ENCODE results near the gene TBC1D12.

Gene TBC1D12

DNA sequence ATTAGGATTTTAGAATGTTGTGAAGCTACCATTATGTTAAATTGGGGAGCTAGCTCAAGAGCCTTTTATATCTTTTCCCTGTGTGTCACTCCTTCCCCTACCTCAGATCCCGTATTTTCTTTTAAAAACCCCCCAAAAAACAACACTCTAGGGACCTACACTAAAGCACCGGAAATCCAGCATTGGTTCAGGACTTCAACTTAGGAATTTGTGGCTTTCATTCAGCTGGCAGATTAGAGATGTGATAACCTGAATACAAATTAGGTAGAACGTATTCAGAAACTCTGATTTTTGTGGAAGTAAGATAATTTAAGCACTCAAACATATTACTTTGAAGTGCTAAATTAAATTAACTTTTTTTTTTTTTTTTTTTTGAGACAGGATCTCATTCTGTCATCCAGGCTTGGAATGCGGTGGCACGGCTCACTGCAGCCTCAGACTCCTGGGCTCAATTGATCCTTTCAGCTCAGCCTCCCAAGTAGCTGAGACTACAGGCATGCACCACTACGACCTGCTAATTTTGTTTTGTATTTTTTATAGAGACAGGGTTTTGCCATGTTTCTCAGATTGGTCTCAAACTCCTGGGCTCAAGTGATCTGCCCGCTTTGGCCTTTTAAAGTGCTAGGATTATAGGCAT lies 6.8 kb downstream of the TBC1D12 start:
- DNase-seq, result no peak

DNA sequence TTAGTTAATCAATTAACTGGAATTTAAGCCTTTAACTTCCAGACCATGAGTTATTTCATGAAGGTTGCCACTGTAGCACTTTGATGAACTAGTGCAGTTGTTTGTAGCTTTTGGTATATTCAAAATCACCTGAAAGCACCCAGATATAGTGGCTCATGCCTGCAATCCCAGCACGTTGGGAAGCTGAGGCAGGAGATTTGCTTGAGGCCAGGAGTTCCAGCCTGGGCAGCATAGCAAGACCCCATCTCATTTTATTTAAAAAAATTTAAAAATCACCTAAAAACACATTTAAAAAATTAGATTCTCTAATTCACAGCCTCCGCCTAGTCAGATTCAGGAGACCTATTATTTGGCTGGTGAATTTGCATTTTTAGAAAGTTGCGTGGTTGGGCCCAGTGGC lies 9.0 kb downstream of the TBC1D12 start:
- no peak for DNase-seq

DNA sequence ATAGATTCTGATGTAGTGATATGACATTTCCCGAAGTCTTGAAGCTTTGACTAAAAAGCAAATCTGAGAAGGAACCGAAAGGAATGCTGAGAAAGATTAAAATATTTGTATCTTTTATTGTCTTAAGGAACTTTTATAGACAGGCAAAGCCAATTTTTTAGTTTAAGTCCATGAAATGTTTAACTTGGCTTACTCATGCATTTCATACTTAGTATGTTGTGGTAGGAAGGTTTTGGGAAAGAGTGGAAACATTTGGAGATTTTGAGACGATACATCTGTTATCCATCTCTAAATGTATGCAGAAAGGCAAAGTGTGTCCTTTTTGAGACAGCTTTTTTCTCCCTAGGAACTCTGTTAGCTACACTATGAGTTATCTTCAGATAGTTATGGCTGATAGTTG lies 10.1 kb downstream of the TBC1D12 start:
- no peak for DNase-seq

DNA sequence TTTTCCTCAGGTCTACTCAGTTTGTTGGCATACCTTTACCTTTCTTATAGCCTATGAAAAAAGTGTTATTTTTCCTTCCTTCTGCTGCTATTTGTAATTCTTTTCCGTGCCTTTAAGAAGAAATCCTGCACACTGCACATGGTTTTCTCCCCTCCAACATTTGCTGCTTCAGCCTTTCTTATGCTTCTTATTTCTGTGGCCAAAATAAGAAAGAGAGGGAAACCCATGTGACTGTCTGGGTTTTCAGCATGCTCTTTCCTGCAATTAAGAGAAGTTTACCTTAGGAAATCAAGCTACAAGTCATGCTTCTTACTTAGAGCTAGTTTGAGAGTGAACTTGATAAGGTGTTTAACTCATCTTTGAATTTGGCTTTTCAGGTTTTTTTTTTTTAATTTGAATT lies 11.0 kb downstream of the TBC1D12 start:
- no peak for DNase-seq

- DNase-seq, result no peak
Observed at GRCh38 chr10:94416896-94417295, 14.6 kb downstream of the TBC1D12 start.

GRCh38 chr10:94417321-94417720 lies 15.0 kb downstream of the TBC1D12 start:
- no peak for DNase-seq

- no peak for DNase-seq
Observed at GRCh38 chr10:94420516-94420915, 18.2 kb downstream of the TBC1D12 start.

DNA sequence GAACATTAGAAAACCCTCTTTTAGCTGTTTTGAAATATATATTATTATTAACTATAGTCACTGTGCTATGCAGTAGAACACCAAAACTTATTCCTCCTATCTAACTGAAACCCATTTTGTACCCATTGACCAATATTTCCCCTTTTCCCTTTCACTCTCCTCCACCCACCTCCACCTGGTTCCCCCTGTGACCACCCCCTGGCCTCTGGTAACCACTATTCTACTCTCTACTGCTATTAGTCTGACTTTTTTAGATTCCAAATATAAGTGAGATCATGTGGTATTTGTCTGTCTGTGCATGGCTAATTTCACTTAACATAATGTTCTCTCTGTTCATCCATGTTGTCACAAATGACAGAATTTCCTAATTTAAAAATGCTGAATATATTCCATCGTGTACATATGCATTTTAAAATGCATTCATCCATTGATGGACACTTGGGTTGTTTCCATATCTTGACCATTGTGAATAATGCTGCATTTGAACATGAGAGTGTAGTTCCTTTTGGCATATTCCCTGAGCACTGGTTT lies 18.7 kb downstream of the TBC1D12 start:
- no peak for DNase-seq

DNA sequence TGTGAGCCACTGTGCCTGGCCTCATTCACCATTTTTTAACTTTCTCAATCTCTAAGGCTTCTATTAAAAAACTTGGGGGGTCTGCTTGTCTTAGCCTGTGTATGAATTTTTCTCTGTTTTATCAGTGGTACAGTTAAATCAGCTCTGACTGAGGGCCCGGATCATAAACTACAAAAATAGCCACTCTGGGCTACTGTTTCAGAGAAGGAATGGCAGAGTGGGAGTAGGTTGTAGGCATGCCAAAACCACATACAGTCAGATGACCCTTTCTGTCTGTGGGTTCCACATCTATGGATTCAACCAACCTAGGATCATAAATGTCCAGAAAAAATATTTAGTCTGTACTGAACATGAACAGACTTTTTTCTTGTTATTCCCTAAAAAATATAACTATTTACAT lies 21.3 kb downstream of the TBC1D12 start:
- no peak for DNase-seq

DNA sequence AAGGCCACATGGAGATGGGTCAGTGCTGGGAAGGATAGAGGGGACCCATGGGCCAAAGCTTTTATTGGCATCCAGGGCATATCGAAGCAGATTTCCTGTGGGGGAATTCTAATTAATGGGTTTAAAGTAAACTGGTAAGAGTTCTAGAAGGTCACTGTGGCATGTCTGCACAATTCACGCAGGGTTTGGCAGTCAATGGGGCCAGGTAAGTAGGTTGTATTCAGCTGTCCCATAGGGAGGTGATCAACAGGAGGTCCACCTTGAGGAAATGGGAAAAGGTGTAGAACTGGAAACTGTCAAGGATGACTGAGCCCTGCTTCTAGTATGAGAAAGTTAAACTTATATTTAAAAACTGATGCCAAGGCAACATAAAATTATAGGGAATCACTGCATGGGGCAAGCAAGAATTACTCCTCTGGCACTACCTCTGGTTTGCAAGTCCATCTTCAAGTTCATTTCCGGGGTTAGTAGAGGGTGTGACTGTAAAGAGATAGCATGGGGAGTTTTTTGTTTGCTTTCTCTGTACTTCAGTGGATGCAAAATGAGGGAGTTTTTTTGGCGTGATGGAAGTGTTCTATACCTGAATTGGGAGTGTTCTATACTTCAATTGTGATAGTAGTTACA lies 22.5 kb downstream of the TBC1D12 start:
- DNase-seq, result no peak

DNA sequence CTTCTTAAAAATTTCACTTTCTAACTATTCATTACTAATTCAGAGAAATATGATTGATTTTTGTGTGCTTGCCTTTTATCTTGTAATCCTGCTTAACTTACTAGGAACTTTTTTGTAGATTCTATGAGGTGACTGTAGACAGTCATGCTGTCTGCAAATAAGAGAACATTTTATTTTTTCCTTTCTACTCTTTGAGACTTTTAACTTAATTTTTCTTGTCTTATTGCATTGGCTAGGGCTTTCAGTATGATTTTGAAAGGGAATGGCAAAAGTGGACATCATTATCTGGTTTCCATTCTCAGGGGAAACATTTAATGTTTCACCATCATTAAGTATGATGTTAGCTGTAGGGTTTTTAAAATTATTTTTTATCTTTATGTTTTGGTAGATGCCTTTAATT lies 23.6 kb downstream of the TBC1D12 start:
- DNase-seq, result no peak

GRCh38 chr10:94427166-94427565 lies 24.8 kb downstream of the TBC1D12 start:
- peak; percentile 16 to 25 for DNase-seq

- no peak for DNase-seq
Observed at GRCh38 chr10:94428766-94429707, 26.7 kb downstream of the TBC1D12 start.

DNA sequence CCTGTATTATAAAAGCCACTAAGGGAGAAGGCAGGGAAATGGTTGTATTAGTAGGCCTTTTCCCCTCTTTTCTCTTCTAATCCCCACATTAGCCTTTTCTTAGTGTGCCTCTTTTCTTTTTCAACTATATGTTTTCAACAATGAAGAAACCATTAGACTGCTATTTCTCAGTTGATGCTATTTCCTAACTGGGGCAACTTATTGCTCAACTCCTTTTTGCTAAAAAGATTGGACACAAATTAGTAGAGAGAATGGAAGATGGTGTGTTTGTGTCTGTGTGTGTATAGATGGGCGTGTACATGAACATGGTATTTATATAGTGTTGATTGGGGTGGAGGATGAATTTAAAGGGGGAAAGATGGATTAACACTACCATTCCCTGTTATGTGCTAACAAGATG lies 28.4 kb downstream of the TBC1D12 start:
- no peak for DNase-seq

GRCh38 chr10:94432443-94432842 lies 30.1 kb downstream of the TBC1D12 start:
- DNase-seq, result no peak

GRCh38 chr10:94439275-94439861 lies 37.0 kb downstream of the TBC1D12 start:
- no peak for DNase-seq

- DNase-seq, result no peak
Observed at GRCh38 chr10:94440096-94440495, 37.8 kb downstream of the TBC1D12 start.

DNA sequence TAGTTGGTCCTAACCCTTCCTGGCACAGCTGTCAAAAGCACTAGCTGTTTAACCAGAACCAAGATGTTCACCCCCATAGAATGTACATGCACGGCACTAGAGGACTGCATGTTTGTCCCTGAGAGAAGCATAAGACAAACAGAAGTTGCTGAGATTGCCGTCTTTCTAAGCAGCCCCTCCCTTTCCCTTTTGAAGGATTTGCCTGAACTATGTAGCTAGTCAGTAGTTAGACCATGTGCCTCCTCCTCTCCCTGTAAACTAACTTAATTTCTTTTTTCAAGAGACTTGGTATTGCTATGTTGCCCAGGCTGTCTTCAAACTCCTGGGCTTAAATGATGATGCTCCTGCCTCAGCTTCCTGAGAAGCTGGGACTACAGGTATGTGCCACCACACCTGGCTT lies 40.7 kb downstream of the TBC1D12 start:
- DNase-seq, result no peak

DNA sequence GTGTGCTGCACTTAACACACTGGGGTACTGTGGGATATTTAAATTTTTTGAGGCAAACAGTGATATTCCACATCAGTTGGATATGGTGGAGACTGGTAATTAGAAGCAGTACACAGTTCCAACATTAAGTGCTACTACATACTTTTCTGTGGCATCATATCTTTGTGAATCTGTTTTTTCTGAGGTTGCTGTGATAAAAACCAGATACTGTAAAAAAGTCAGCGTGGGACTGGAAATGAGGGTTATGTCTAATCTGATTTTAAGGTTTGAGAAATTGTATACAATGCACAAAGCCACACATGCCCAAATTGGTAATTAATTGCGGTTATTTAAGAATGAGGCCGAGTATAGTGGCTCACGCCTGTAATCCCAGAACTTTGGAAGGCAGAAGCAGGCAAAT lies 41.2 kb downstream of the TBC1D12 start:
- DNase-seq, result no peak

DNA sequence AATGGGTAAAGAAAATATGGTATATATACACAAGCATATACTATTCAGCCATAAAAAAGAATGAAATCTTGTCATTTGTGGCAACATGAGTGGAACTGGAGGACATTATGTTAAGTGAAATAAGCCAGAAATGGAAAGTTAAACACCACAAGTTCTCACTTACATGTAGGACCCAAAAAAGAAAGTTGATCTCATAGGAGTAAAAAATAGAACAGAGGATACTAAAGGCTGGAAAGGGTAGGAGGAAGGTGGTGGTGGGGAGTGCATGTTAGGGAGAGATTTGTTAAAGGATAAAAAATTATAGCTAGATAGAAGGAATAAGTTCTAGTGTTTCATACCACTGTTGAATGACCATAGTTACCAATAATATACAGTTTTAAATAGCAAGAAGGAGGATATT lies 48.4 kb downstream of the TBC1D12 start:
- no peak for DNase-seq

DNA sequence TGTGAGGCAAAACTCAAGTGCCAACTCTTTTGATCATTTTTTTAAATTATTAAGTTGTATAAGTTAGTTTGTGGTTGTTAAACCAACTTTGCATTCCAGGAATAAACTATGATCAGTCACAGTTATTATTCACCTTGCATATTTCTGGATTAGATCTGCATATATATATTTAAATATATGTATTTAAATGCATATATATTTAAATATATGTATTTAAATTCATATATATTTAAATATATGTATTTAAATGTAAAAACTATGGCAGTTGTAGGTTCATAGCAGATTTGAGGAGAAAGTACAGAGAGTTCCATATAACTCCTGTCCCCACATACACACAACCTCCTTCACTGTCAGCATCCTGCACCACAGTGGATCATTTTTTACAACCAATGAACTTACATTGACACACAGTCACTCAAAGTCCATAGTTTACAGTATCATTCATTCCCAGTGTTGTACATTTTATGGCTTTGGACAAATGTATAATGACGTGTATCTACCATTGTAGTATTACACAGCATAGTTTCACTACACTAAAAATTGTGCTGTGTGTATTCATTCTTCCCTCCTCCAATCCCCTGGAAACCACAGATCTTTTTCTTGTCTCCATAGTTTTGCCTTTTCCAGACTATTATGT lies 49.7 kb downstream of the TBC1D12 start:
- no peak for DNase-seq

DNA sequence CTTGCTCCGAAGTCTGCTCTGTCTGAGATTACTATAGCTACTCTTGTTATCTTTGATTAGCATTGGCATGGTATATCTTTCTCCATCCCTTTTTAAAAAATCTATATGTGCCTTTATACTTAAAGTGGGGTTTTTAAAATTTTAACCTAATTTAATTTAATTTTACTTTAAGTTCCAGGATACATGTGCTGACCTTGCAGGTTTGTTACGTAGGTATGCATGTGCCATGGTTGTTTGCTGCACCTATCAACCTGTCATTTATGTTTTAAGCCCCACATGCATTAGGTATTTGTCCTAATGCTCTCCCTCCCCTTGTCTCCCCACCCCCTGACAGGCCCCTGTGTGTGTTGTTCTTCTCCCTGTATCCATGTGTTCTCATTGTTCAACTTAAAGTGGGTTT lies 54.6 kb downstream of the TBC1D12 start:
- no peak for DNase-seq

- no peak for DNase-seq
Observed at GRCh38 chr10:94459385-94459784, 57.0 kb downstream of the TBC1D12 start.

Data from AML-193 (cell line).